ENCODE results near the gene CDH10. TPM values are rescaled to one million over a fixed set of nuclear protein-coding genes. Genes with fewer than 3 reads are reported as not detected.

Gene CDH10
- total RNA-seq, 4 donors from 2014 or later = not detected

- no peak for DNase-seq
- no peaks in the 10 kb centered on the region for H3K9me3 ChIP-seq
- ATAC-seq = no peak
- intact Hi-C loops (cut with DNase I; ENCODE audit: low total_unique reads) (no loop called here), in situ Hi-C loops (cut with MboI; ENCODE audit: low sequenced_read_pairs in 4 of 4) (no loop called here)
- H3K4me3 ChIP-seq = no peak overlapping the region
- TF ChIP-seq CTCF (IDR thresholded peaks at IDR 0.05 in 4 of 5, conservative IDR thresholded peaks at IDR 0.05 in 1 of 5) = no peak
- TF ChIP-seq POLR2A (IDR thresholded peaks at IDR 0.05) = no peak
- H3K27me3 ChIP-seq = no peaks in the 10 kb centered on the region
- H3K4me1 ChIP-seq = no peaks in the 10 kb centered on the region
- no peaks in the 10 kb centered on the region for H3K36me3 ChIP-seq
- no peak overlapping the region for H3K27ac ChIP-seq
These were observed 28.2 kb downstream of the CDH10 start for GRCh38 chr5:24616566-24616965.

GRCh38 chr5:24615159-24615558 lies 29.6 kb downstream of the CDH10 start:
- H3K4me1 ChIP-seq = no peaks in the 10 kb centered on the region
- DNase-seq = no peak
- no peak for ATAC-seq
- no peak overlapping the region for H3K27ac ChIP-seq
- no peak for TF ChIP-seq CTCF (IDR thresholded peaks at IDR 0.05 in 4 of 5, conservative IDR thresholded peaks at IDR 0.05 in 1 of 5)
- no peak for TF ChIP-seq POLR2A (IDR thresholded peaks at IDR 0.05)
- H3K9me3 ChIP-seq = no peaks in the 10 kb centered on the region
- no peaks in the 10 kb centered on the region for H3K36me3 ChIP-seq
- no peaks in the 10 kb centered on the region for H3K27me3 ChIP-seq
- no peak overlapping the region for H3K4me3 ChIP-seq
- intact Hi-C loops (cut with DNase I; ENCODE audit: low total_unique reads) = no loop called here
- in situ Hi-C loops (cut with MboI; ENCODE audit: low sequenced_read_pairs in 4 of 4) = no loop called here

- Histone ChIP-seq H3K4me1 (no peaks in the 10 kb centered on the region), H3K9me3 (no peaks in the 10 kb centered on the region), H3K36me3 (no peaks in the 10 kb centered on the region), H3K27me3 (no peaks in the 10 kb centered on the region), H3K4me3 (no peak overlapping the region), H3K27ac (no peak overlapping the region)
- intact Hi-C loops (cut with DNase I; ENCODE audit: low total_unique reads) (no loop called here), in situ Hi-C loops (cut with MboI; ENCODE audit: low sequenced_read_pairs in 4 of 4) (no loop called here)
- TF ChIP-seq POLR2A (IDR thresholded peaks at IDR 0.05) (no peak), CTCF (IDR thresholded peaks at IDR 0.05 in 4 of 5, conservative IDR thresholded peaks at IDR 0.05 in 1 of 5) (no peak)
- ATAC-seq = no peak
- no peak for DNase-seq
These were observed 35.1 kb downstream of the CDH10 start for GRCh38 chr5:24609706-24610105.

GRCh38 chr5:24606971-24607370 lies 37.8 kb downstream of the CDH10 start:
- TF ChIP-seq CTCF (IDR thresholded peaks at IDR 0.05 in 4 of 5, conservative IDR thresholded peaks at IDR 0.05 in 1 of 5) = no peak
- no peak for TF ChIP-seq POLR2A (IDR thresholded peaks at IDR 0.05)

GRCh38 chr5:24602188-24602587 lies 42.6 kb downstream of the CDH10 start:
- Histone ChIP-seq H3K4me3 (no peak overlapping the region), H3K4me1 (no peaks in the 10 kb centered on the region), H3K27me3 (no peaks in the 10 kb centered on the region), H3K27ac (no peak overlapping the region), H3K9me3 (no peaks in the 10 kb centered on the region), H3K36me3 (no peaks in the 10 kb centered on the region)
- in situ Hi-C loops (cut with MboI; ENCODE audit: low sequenced_read_pairs in 4 of 4) (no loop called here), intact Hi-C loops (cut with DNase I; ENCODE audit: low total_unique reads) (no loop called here)
- no peak for ATAC-seq
- TF ChIP-seq CTCF (IDR thresholded peaks at IDR 0.05 in 4 of 5, conservative IDR thresholded peaks at IDR 0.05 in 1 of 5) (no peak), POLR2A (IDR thresholded peaks at IDR 0.05) (no peak)
- no peak for DNase-seq

More at GRCh38 chr5:24606971-24607370, 37.8 kb downstream of the CDH10 start:
- no peaks in the 10 kb centered on the region for H3K4me1 ChIP-seq
- ATAC-seq (no peak), DNase-seq (no peak)
- H3K9me3 ChIP-seq = no peaks in the 10 kb centered on the region
- no peak overlapping the region for H3K4me3 ChIP-seq
- no peaks in the 10 kb centered on the region for H3K27me3 ChIP-seq
- H3K36me3 ChIP-seq = no peaks in the 10 kb centered on the region
- in situ Hi-C loops (cut with MboI; ENCODE audit: low sequenced_read_pairs in 4 of 4) (no loop called here), intact Hi-C loops (cut with DNase I; ENCODE audit: low total_unique reads) (no loop called here)
- H3K27ac ChIP-seq = no peak overlapping the region
